Measurements from ENCODE around the gene MYO1D.

DNA sequence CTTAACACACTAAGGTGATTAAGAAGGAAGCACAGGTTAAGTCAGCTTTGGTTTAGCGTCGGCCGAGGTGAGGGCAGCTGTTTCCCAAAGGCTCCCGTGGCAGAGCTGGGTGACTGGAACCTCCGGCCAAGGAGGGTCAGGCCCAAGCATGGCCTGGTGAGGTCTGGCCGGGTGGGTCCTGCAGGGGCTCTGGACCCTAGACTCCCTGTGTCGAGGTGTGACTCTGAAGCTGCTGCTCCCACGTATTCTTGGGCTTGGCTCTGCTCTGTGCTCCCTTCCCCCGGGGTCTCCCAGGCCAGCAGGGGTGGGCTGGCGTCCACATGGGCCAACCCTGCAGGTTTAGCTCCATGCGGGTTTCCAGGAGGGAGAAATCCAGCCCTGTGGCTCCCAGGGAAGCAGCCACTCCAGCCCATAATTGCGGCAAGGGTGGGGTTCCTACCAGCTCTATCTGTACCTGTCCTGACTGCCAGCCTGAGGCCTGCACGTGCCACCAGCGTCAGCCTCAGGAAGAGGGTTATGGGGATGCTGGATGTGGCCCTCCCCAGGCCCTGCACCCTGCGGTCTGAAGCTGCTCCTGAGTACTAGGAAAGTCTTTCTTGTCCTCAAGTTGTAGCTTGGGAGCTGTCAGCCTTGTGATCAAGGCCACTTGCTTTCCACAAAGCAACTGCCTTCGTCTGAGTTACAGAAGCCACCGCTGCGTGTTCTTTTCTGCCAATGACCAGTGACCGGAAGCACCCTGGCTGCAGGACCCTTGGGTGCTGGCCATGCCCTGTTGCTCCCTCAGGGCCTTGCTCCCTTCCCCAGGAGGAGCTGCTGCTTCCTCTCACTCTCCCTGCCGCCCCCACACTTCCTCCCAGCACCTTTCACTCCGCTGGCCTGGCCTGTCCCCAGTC, 385.3 kb downstream of the MYO1D start:
- TF ChIP-seq, protein P1, sequence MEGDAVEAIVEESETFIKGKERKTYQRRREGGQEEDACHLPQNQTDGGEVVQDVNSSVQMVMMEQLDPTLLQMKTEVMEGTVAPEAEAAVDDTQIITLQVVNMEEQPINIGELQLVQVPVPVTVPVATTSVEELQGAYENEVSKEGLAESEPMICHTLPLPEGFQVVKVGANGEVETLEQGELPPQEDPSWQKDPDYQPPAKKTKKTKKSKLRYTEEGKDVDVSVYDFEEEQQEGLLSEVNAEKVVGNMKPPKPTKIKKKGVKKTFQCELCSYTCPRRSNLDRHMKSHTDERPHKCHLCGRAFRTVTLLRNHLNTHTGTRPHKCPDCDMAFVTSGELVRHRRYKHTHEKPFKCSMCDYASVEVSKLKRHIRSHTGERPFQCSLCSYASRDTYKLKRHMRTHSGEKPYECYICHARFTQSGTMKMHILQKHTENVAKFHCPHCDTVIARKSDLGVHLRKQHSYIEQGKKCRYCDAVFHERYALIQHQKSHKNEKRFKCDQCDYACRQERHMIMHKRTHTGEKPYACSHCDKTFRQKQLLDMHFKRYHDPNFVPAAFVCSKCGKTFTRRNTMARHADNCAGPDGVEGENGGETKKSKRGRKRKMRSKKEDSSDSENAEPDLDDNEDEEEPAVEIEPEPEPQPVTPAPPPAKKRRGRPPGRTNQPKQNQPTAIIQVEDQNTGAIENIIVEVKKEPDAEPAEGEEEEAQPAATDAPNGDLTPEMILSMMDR (conservative IDR thresholded peaks at IDR 0.05; ENCODE audit: low read length), result no peak
- no peak for TF ChIP-seq EZH2phosphoT487 (IDR thresholded peaks at IDR 0.05; ENCODE audit: borderline replicate concordance, low read depth, low read length)
